ENCODE data around the gene PCCB.
A peak's percentile ranks its signal among the peaks of the same experiment; 100 is the strongest.
"Not testable (repeated sequence)": the region's sequence is repeated elsewhere in the genome, so short reads cannot be mapped to it uniquely, and the experiment has no call there.

Gene PCCB

GRCh38 chr3:136262559-136262958, 12.4 kb downstream of the PCCB start:
- DNase-seq (ENCODE audit: low spot score) = no peak

GRCh38 chr3:136263251-136263650, 13.1 kb downstream of the PCCB start:
- DNase-seq (ENCODE audit: low spot score) = no peak

- not testable (repeated sequence) for DNase-seq (ENCODE audit: low spot score)
These were observed 16.5 kb downstream of the PCCB start for GRCh38 chr3:136266468-136267125.

- DNase-seq (ENCODE audit: low spot score) = no peak
These were observed 17.1 kb downstream of the PCCB start for GRCh38 chr3:136267235-136267634.

- DNase-seq (ENCODE audit: low spot score) = no peak
These were observed 20.0 kb downstream of the PCCB start for GRCh38 chr3:136270179-136270578.

- DNase-seq (ENCODE audit: low spot score) = not testable (repeated sequence)
These were observed 21.5 kb downstream of the PCCB start for GRCh38 chr3:136271626-136272025.

GRCh38 chr3:136276049-136276755, 26.1 kb downstream of the PCCB start:
- DNase-seq (ENCODE audit: low spot score) = no peak

GRCh38 chr3:136277115-136277514, 27.0 kb downstream of the PCCB start:
- no peak for DNase-seq (ENCODE audit: low spot score)

- peak; percentile 63 for DNase-seq (ENCODE audit: low spot score)
These were observed 27.5 kb downstream of the PCCB start for GRCh38 chr3:136277634-136278033.

GRCh38 chr3:136279092-136279491, 29.0 kb downstream of the PCCB start:
- DNase-seq (ENCODE audit: low spot score) = no peak

GRCh38 chr3:136280961-136281360, 30.8 kb downstream of the PCCB start:
- no peak for DNase-seq (ENCODE audit: low spot score)

- no peak for DNase-seq (ENCODE audit: low spot score)
These were observed 31.9 kb downstream of the PCCB start for GRCh38 chr3:136281966-136282520.

- DNase-seq (ENCODE audit: low spot score) = no peak
These were observed 33.5 kb downstream of the PCCB start for GRCh38 chr3:136283627-136284026.

- DNase-seq (ENCODE audit: low spot score) = no peak
These were observed 41.2 kb downstream of the PCCB start for GRCh38 chr3:136291302-136291701.

GRCh38 chr3:136292500-136292899, 42.4 kb downstream of the PCCB start:
- no peak for DNase-seq (ENCODE audit: low spot score)

GRCh38 chr3:136293279-136293678, 43.1 kb downstream of the PCCB start:
- DNase-seq (ENCODE audit: low spot score) = no peak

GRCh38 chr3:136294176-136294575, 44.0 kb downstream of the PCCB start:
- no peak for DNase-seq (ENCODE audit: low spot score)

- no peak for DNase-seq (ENCODE audit: low spot score)
These were observed 46.8 kb downstream of the PCCB start for GRCh38 chr3:136296960-136297359.

GRCh38 chr3:136297826-136298225, 47.7 kb downstream of the PCCB start:
- DNase-seq (ENCODE audit: low spot score) = no peak

GRCh38 chr3:136300444-136300843, 50.3 kb downstream of the PCCB start:
- DNase-seq (ENCODE audit: low spot score) = no peak

GRCh38 chr3:136305879-136306278, 55.7 kb downstream of the PCCB start:
- DNase-seq (ENCODE audit: low spot score) = no peak

GRCh38 chr3:136311261-136311660, 61.1 kb downstream of the PCCB start:
- DNase-seq (ENCODE audit: low spot score) = no peak

- DNase-seq (ENCODE audit: low spot score) = no peak
These were observed 61.8 kb downstream of the PCCB start for GRCh38 chr3:136311968-136312367.

Measured in Ammon's horn (tissue), 1 donor.